GM19240 (cell line): ENCODE results near the gene CNTD1.

Experiments used
- DNase-seq: peaks from one replicate; pipeline ENCODE4 v3.0.0; 2011; ENCODE audit warnings: low spot score; ENCODE audit not compliant: insufficient read length

The CNTD1 gene

GRCh38 chr17:42803074-42803883 lies 4.6 kb downstream of the CNTD1 start:
- no peak for DNase-seq

DNA sequence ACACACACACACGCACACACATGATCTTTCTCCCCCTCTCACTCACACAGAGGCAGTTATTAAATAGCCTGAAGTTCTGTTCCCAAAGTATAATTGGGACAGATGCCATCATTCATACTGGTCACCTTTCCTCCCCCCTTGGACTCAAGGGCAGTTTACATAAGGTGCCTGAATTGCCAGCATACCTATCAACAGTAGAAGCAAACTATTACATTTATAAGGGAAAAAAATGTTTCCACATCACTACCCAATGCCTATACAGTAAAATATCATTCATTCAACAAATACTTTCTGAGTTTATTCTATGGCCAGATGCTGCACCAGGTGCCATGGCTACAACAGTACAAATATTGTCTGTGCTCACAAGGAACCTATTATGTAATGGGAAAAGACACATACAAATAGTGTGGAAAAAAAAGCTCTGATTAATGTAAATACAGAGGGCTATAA lies 6.3 kb downstream of the CNTD1 start:
- DNase-seq = no peak

- no peak for DNase-seq
Observed at GRCh38 chr17:42806249-42806648, 7.6 kb downstream of the CNTD1 start.

GRCh38 chr17:42809250-42809649 lies 10.6 kb downstream of the CNTD1 start:
- no peak for DNase-seq

- no peak for DNase-seq
Observed at GRCh38 chr17:42814633-42815399, 16.2 kb downstream of the CNTD1 start.

- no peak for DNase-seq
Observed at GRCh38 chr17:42817866-42818265, 19.2 kb downstream of the CNTD1 start.

DNA sequence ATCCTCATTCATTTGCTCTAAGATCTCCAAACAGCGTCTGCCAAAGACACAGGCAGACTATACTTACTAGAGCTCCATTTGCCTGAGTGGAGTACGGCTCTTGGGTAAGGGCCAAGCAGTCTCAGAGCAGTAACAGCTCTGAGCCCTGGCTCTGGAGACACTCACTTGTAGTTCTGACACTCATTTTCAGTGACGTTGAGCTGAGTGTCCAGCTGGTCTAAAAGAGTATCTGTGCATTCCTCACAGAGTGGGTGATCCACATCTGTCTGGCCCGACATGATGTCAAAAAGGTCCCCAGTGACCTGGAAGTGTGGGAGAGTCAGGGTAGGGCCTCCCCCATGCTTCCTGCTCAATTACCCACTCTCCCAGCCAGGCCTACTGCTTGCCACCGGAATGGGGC lies 19.7 kb downstream of the CNTD1 start:
- no peak for DNase-seq

- DNase-seq = peak; percentile 45
Observed at GRCh38 chr17:42819939-42820535, 21.4 kb downstream of the CNTD1 start.

DNA sequence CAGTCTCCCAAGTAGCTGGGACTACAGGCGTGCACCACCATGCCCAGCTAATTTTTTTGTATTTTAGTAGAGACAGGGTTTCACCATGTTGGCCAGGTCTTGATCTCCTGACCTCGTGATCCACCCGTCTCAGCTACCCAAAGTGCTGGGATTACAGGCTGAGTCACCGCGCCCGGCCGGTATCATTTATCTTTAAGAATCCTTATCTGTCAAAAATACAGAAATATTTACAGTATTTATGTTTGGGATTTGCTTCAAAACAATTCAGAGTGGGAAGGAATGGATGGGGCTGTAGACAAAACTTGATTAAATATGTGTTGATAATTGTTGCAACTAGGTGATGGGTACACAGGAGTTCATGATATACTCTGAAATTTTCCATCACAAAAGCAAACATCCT lies 22.5 kb downstream of the CNTD1 start:
- DNase-seq = no peak

- no peak for DNase-seq
Observed at GRCh38 chr17:42827472-42827871, 28.8 kb downstream of the CNTD1 start.

DNA sequence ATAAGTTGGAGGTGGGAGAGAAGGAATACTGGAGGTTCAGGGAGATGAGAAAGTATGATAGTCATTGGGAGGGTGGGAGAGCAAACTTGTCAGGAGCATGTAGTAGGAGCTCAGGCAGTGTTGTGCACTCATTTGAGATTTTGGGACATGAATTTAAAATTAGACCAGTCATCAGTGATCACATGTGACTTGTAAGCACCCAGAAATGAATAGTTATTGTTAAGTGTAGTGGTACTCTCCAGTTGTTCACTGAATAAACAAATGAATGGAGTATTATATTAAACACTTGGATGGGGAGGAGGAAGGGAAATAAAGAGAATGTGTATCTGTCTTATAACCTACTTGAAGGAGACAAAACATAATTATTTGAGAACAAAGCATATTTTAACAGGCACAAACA lies 32.3 kb downstream of the CNTD1 start:
- no peak for DNase-seq

GRCh38 chr17:42832213-42832933 lies 33.7 kb downstream of the CNTD1 start:
- no peak for DNase-seq

- DNase-seq = peak; percentile 89
Observed at GRCh38 chr17:42832934-42833766, 34.5 kb downstream of the CNTD1 start, which contains the start of gene PSME3. Gene PSME3 (plus strand): TSS chr17:42833397. CDS start chr17:42833632, 235 bp downstream.

DNA sequence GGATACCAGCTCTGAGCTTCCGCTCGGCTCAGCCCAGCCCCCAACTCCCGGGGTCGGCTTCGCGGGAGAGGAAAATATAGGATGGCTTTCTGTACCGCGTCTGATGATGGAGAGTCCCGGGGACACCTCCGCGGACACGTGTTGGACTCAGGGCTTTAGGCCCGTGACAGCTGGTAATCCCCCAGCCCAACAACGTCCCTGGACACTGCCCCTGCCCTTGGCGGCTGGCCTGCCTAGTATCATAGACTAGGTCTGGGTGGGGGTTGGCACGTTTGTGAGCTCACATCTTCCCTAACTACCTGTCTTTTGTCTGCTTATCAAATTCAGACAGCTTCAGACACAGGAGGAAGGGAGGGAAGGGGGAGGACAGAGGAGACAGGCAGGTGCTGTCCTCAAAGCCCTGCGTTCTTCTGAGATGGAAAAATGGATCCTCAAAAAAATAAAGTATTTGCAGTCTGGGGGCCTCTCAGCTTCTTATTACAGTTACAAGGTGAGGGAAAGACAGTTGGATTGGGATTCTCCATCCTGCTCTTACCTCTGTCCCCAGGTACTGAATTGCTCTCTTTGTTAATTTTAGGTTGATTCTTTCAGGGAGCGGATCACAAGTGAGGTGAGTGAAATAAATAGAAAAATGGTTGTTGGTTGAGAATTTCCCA lies 35.2 kb downstream of the CNTD1 start:
- no peak for DNase-seq

- DNase-seq = no peak
Observed at GRCh38 chr17:42835732-42836131, 37.1 kb downstream of the CNTD1 start.

DNA sequence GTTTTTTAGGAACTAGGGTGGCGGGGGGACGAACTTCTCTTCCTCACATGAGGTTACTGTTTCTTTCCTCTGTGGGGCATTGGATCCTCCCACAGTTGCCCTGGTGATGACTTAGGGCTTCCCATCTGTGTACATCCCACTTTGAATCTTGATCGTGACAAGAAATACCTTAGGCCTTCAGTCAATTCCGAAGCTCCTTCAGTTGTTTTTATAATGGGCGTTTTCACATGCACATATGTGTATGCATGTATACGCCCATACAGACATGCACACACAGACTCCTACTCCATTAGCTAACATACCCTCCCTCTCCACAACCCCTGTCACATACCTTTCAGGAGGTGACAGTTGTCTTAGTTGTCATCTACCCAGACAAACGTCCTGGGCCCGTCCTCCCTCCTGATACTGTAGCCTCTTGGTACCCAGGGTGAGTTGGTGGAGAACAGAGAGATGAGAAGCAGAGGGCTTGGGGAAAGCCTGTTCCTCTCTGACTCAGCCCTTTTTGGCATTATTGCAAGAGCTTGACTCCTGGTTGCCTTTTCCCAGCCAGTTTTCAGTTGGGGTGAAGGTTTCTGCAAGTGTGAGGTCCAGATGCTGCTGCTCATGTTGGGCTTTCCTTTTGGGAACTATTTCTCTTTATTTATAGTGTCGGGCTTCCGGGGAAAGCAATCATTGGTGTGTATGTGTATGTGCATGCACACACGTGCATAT lies 43.5 kb downstream of the CNTD1 start:
- DNase-seq = no peak

- no peak for DNase-seq
Observed at GRCh38 chr17:42843358-42843934, 44.8 kb downstream of the CNTD1 start.

- DNase-seq = no peak
Observed at GRCh38 chr17:42844271-42844670, 45.6 kb downstream of the CNTD1 start, which contains the start of gene AOC2. Gene AOC2 (plus strand): TSS chr17:42844580. CDS start chr17:42844627, 47 bp downstream.
